H9 (cell line): Measurements from ENCODE around the gene BTN2A1. TPM values are rescaled to one million over a fixed set of nuclear protein-coding genes. Genes with fewer than 3 reads are reported as not detected.

Source experiments
- DNase-seq: peaks from one replicate; pipeline ENCODE4 v3.0.0-alpha.2; 2017
- H2AFZ ChIP-seq: one replicate; pipeline ENCODE4 v1.6.1; 2013; ENCODE audit warnings: mild to moderate bottlenecking, low read length, control low read depth, moderate library complexity
- H2AK5ac ChIP-seq: 2 replicates; pipeline ENCODE4 v1.6.1; 2013; ENCODE audit warnings: low read length, control low read depth, mixed read lengths; ENCODE audit not compliant: insufficient read length
- H2BK120ac ChIP-seq: one replicate; pipeline ENCODE4 v1.6.1; 2013; ENCODE audit warnings: low read depth, mild to moderate bottlenecking, low read length, control low read depth, inconsistent platforms; ENCODE audit not compliant: poor library complexity, severe bottlenecking
- H2BK12ac ChIP-seq: 2 replicates; pipeline ENCODE4 v1.6.1; 2013; ENCODE audit warnings: low read length, control low read depth, mixed read lengths, low read depth; ENCODE audit not compliant: insufficient read length
- H2BK15ac ChIP-seq: 2 replicates; pipeline ENCODE4 v1.6.1; 2013; ENCODE audit warnings: low read depth, low read length, control low read depth
- H2BK20ac ChIP-seq: one replicate; pipeline ENCODE4 v1.6.1; 2013; ENCODE audit warnings: low read depth, mild to moderate bottlenecking, low read length, control low read depth, inconsistent platforms; ENCODE audit not compliant: poor library complexity, severe bottlenecking
- H2BK5ac ChIP-seq: 2 replicates; pipeline ENCODE4 v1.6.1; 2013; ENCODE audit warnings: low read length, control low read depth, mixed read lengths; ENCODE audit not compliant: insufficient read length
- H3K14ac ChIP-seq: 2 replicates; pipeline ENCODE4 v1.6.1; 2013; ENCODE audit warnings: low read length, control low read depth; ENCODE audit not compliant: insufficient read depth
- H3K18ac ChIP-seq: 2 replicates; pipeline ENCODE4 v1.6.1; 2013; ENCODE audit warnings: low read depth, mild to moderate bottlenecking, mixed read lengths, low read length, control low read depth; ENCODE audit not compliant: insufficient read length
- H3K23ac ChIP-seq: 2 replicates; pipeline ENCODE4 v1.6.1; 2013; ENCODE audit warnings: low read length, control low read depth, mixed read lengths, low read depth; ENCODE audit not compliant: insufficient read length
- H3K23me2 ChIP-seq: 2 replicates; pipeline ENCODE4 v1.6.1; 2013; ENCODE audit warnings: low read depth, mild to moderate bottlenecking, mixed read lengths, low read length, control low read depth; ENCODE audit not compliant: insufficient read length, poor library complexity, severe bottlenecking
- H3K27ac ChIP-seq: 2 replicates; pipeline ENCODE4 v1.5.1; 2013; ENCODE audit warnings: low read length, control low read depth, mixed read lengths, low read depth; ENCODE audit not compliant: insufficient read length
- H3K27me3 ChIP-seq: 2 replicates; pipeline ENCODE4 v1.6.1; 2013; ENCODE audit warnings: low read length, control low read depth, inconsistent platforms; ENCODE audit not compliant: insufficient read depth
- H3K4ac ChIP-seq: 2 replicates; pipeline ENCODE4 v1.6.1; 2013; ENCODE audit warnings: low read depth, mild to moderate bottlenecking, control low read depth, inconsistent platforms, low read length, moderate library complexity
- H3K4me1 ChIP-seq: 2 replicates; pipeline ENCODE4 v1.6.1; 2013; ENCODE audit warnings: low read length, control low read depth, inconsistent platforms; ENCODE audit not compliant: insufficient read depth
- H3K4me2 ChIP-seq: 2 replicates; pipeline ENCODE4 v1.6.1; 2013; ENCODE audit warnings: low read length, control low read depth, mixed read lengths; ENCODE audit not compliant: insufficient read length, insufficient read depth
- H3K56ac ChIP-seq: 2 replicates; pipeline ENCODE4 v1.6.1; 2013; ENCODE audit warnings: low read depth, mild to moderate bottlenecking, mixed read lengths, low read length, control low read depth; ENCODE audit not compliant: insufficient read length
- H3K79me1 ChIP-seq: 2 replicates; pipeline ENCODE4 v1.6.1; 2013; ENCODE audit warnings: low read depth, mild to moderate bottlenecking, moderate library complexity, low read length, control low read depth, inconsistent platforms; ENCODE audit not compliant: insufficient read depth, poor library complexity, severe bottlenecking
- H3K79me2 ChIP-seq: 2 replicates; pipeline ENCODE4 v1.6.1; 2013; ENCODE audit warnings: low read length, control low read depth, inconsistent platforms; ENCODE audit not compliant: insufficient read depth
- H3K9ac ChIP-seq: 2 replicates; pipeline ENCODE4 v1.6.1; 2013; ENCODE audit warnings: low read length, control low read depth, mixed read lengths; ENCODE audit not compliant: insufficient read length; ENCODE audit errors: extremely low read depth
- H3K9me3 ChIP-seq: one replicate; pipeline ENCODE4 v1.6.1; 2013; ENCODE audit warnings: low read depth, low read length, inconsistent platforms; ENCODE audit not compliant: control insufficient read depth
- H3T11ph ChIP-seq: one replicate; pipeline ENCODE4 v1.6.1; 2013; ENCODE audit warnings: mild to moderate bottlenecking, low read length, control low read depth, inconsistent platforms
- H4K20me1 ChIP-seq: one replicate; pipeline ENCODE4 v1.6.1; 2013; ENCODE audit not compliant: control insufficient read depth, insufficient read length, insufficient read depth
- H4K5ac ChIP-seq: 2 replicates; pipeline ENCODE4 v1.6.1; 2013; ENCODE audit warnings: low read depth, mild to moderate bottlenecking, mixed read lengths, low read length, control low read depth; ENCODE audit not compliant: insufficient read length
- H4K8ac ChIP-seq: replicated peaks from 2 replicates; pipeline ENCODE4 v1.6.1; 2013; ENCODE audit warnings: low read length, control low read depth, mixed read lengths, low read depth; ENCODE audit not compliant: insufficient read length
- H4K91ac ChIP-seq: 2 replicates; pipeline ENCODE4 v1.6.1; 2013; ENCODE audit warnings: low read depth, mild to moderate bottlenecking, moderate library complexity, mixed read lengths, low read length, control low read depth; ENCODE audit not compliant: insufficient read length
- H3K27ac Mint-ChIP-seq, 3 experiments: 2 replicates in 2 of 3; 3 replicates in 1 of 3; pipeline ENCODE4 v1.8.0; 2020 to 2021; ENCODE audit warnings: mixed read lengths in 3 of 3, mild to moderate bottlenecking in 1 of 3, moderate library complexity in 1 of 3
- H3K27me3 Mint-ChIP-seq: 2 replicates; pipeline ENCODE4 v1.8.0; 2021; ENCODE audit warnings: low read depth, mild to moderate bottlenecking, moderate library complexity, mixed read lengths
- H3K36me3 Mint-ChIP-seq, 3 experiments: 2 replicates in 2 of 3; 3 replicates in 1 of 3; pipeline ENCODE4 v1.8.0; 2020 to 2021; ENCODE audit warnings: low read depth in 3 of 3, mixed read lengths in 3 of 3; ENCODE audit not compliant: insufficient read depth in 1 of 3
- H3K4me1 Mint-ChIP-seq, 2 experiments: 2 replicates each; pipeline ENCODE4 v1.8.0; 2020; ENCODE audit warnings: mixed read lengths in 2 of 2
- H3K4me3 Mint-ChIP-seq, 2 experiments: 2 replicates in 1 of 2; 3 replicates in 1 of 2; pipeline ENCODE4 v1.8.0; 2020 to 2021; ENCODE audit warnings: mild to moderate bottlenecking in 2 of 2, mixed read lengths in 2 of 2, moderate library complexity in 1 of 2
- H3K9me3 Mint-ChIP-seq, 2 experiments: 2 replicates in 1 of 2; 3 replicates in 1 of 2; pipeline ENCODE4 v1.8.0; 2020; ENCODE audit warnings: mild to moderate bottlenecking in 2 of 2, mixed read lengths in 2 of 2, moderate library complexity in 1 of 2
- WGBS: extraction: QIAGEN DNeasy Blood & Tissue Kit; methylation state at CpG from one replicate; pipeline ENCODE4 v1.1.7; 2013; ENCODE audit warnings: missing lambda C conversion rate, low lambda C conversion rate, mixed read lengths; ENCODE audit not compliant: insufficient read length; ENCODE audit errors: extremely low coverage; 5-methylcytosine and 5-hydroxymethylcytosine counted together
- total RNA-seq: library from RNA; stranded (reverse); gene quantifications from 2 replicates; pipeline ENCODE4 v1.2.1, GENCODE V29; 2021
- TF ChIP-seq, protein P1 (sequence below): fragments of 200-600 bp; sonication (generic); conservative IDR thresholded peaks from 3 replicates; pipeline ENCODE4 v1.8.0; 2021; ENCODE audit warnings: antibody characterized with exemption, mild to moderate bottlenecking

BTN2A1 gene
- total RNA-seq, 1 experiment from 2014 or later = 18.4 TPM

DNA sequence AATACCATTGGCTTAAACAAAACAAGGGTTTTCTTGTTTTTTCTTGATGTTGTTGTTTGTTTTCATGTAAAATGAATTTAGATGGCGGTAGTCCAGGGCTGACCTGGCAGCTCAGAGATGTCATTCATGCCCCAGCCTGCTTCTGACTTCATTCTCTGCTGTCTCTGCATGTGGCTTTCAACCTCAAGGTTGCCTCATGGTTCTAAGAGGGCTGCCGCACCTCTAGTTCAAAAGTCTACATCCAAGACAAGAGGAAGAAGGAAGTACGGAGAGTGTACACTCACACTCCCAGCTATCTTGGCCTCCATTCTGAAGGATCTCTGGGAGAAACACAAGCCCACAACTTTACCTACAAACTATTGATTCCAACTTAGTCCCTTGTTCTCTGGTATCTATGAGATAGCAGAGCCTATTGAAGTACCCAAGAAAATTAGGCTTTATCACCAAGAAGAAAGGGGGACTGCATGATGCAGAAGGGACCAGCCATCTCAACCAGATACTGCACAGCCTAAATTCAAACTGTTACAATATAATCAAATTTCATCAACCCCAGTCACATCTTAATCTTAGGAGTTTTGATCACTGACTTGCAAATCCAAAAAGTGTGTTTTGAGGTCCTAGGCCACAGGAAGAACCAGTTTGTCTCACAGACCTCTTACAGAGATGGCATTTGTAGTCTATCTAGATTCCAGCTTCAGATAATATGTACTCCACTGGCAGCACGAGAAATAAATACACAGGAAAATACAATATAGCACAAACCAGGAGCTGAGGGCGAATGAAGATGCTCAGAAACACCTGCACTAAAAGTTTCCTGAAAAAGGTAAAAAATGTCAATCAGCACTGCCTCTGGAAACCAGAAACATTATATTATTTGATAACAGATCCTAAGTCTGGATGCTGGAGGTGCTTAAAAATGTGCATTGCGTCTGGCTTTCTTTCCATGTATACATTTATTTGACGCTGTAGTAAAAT, 18.3 kb upstream of the BTN2A1 start:
- Histone ChIP-seq H3K4me2 (no peak overlapping the region), H3K14ac (no peak overlapping the region), H3K56ac (no peak overlapping the region), H2BK120ac (no peak overlapping the region), H3K4me1 (no peaks in the 10 kb centered on the region), H3K18ac (no peak overlapping the region), H2AK5ac (no peak overlapping the region), H4K5ac (no peak overlapping the region), H4K8ac (no peak overlapping the region), H2BK20ac (no peak overlapping the region), H3K79me1 (no peaks in the 10 kb centered on the region), H3K27me3 (no peaks in the 10 kb centered on the region), H3K9me3 (no peaks in the 10 kb centered on the region), H2BK5ac (no peak overlapping the region), H3T11ph (no peak overlapping the region), H4K20me1 (no peaks in the 10 kb centered on the region), H3K4ac (no peak overlapping the region), H3K27ac (no peak overlapping the region), H3K79me2 (no peaks in the 10 kb centered on the region), H4K91ac (no peak overlapping the region), H2AFZ (no peak overlapping the region), H3K23ac (no peak overlapping the region), H3K9ac (no peak overlapping the region), H2BK15ac (no peak overlapping the region), H3K23me2 (no peaks in the 10 kb centered on the region), H2BK12ac (no peak overlapping the region)
- H3K27me3 Mint-ChIP-seq = peaks cover 2% of the 10 kb centered on the region
- H3K4me1 Mint-ChIP-seq = no peaks in the 10 kb centered on the region
- H3K9me3 Mint-ChIP-seq = peaks cover 6% of the 10 kb centered on the region in 2 experiments; a peak in 3 of 5 replicates
- no CpG with 5 or more reads among the region's 7 CpGs for WGBS
- peaks cover 3 to 7% (median 6%) of the 10 kb centered on the region in 3 experiments for H3K36me3 Mint-ChIP-seq
- TF ChIP-seq, protein P1, sequence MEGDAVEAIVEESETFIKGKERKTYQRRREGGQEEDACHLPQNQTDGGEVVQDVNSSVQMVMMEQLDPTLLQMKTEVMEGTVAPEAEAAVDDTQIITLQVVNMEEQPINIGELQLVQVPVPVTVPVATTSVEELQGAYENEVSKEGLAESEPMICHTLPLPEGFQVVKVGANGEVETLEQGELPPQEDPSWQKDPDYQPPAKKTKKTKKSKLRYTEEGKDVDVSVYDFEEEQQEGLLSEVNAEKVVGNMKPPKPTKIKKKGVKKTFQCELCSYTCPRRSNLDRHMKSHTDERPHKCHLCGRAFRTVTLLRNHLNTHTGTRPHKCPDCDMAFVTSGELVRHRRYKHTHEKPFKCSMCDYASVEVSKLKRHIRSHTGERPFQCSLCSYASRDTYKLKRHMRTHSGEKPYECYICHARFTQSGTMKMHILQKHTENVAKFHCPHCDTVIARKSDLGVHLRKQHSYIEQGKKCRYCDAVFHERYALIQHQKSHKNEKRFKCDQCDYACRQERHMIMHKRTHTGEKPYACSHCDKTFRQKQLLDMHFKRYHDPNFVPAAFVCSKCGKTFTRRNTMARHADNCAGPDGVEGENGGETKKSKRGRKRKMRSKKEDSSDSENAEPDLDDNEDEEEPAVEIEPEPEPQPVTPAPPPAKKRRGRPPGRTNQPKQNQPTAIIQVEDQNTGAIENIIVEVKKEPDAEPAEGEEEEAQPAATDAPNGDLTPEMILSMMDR = no peak
- no peak overlapping the region for H3K4me3 Mint-ChIP-seq
- no peak for DNase-seq
- H3K27ac Mint-ChIP-seq = no peak overlapping the region
